Measurements from ENCODE around the gene TAS2R16.
"Not testable (repeated sequence)": the region's sequence is repeated elsewhere in the genome, so short reads cannot be mapped to it uniquely, and the experiment has no call there.

The TAS2R16 gene

DNA sequence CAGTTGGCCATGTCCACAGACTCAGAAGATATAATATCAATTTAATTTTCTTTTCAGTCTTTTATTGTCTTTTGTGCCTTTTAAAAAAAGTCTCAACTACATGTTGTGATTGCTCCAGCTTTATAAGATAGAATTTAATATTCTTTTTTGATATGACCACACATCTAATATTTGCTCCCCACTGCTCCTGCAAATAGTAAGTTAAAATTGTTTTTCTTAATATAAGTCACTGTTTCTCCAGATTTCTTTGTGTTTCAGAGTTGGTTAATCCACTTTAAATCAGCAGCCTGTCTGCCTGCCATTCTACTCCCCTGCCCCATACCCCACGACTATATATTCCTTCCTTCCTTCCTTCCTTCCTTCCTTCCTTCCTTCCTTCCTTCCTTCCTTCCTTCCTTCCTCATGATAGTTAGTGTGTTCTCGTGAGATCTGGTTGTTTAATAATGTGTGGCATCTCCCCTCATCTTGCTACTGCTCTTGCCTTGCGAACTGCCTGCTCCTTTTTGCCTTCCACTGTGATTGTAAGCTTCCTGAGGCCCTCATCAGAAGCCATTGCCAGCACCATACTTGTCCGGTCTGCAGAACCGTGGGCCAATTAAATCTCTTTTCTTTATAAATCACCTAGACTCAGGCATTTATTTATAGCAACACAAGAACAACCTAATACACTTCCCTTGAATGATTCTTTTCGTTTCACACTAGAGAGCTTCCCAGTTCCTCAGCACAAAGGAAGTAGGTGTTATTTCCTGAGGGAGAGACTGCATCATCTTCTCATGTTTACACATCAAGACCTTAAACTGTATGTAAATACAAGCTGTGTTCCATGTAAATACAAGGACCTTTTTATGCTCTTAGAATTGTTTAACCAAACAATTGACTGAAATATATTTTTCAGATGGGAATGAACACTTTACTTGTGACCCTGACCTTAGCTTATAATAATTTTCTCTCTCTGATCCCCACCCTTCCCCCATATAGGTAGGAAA lies 24.5 kb downstream of the TAS2R16 start:
- no peak for DNase-seq

DNA sequence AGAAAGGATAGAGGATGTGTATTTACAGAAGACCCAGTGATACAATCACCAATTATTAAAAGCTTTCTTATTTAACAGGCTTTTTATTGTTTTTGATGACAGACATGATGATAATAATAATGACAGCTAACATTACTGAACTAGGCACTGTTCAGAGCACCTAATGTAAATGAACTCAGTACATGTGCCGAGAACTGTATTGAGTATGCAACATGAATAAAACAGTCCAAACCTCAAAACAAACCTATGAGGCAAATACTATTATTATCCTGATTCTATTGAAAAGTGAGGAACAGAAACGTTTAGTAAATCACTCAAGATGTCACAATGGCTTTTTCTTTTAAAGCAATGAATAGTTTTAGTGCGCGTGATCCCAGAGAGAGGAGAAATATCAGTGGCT lies 27.1 kb downstream of the TAS2R16 start:
- DNase-seq = no peak

DNA sequence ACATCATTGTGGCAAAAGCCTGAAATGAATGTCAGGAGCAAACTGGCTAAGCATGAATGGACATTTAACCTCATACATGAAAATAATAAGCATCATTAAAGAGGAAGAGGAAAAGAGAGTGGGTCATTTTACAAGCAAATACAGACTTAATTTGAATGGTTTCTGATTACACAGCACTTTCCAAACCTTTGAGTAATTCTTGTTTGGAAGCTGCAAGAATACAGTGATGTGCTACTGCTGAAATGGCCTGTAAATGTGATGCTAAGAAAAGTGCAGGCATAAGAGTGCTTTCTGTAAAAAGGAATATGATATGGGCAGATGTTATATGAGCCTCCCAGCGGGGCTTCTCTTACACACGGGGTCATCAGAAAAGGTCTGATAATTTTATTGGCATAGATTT lies 30.2 kb downstream of the TAS2R16 start:
- no peak for DNase-seq

DNA sequence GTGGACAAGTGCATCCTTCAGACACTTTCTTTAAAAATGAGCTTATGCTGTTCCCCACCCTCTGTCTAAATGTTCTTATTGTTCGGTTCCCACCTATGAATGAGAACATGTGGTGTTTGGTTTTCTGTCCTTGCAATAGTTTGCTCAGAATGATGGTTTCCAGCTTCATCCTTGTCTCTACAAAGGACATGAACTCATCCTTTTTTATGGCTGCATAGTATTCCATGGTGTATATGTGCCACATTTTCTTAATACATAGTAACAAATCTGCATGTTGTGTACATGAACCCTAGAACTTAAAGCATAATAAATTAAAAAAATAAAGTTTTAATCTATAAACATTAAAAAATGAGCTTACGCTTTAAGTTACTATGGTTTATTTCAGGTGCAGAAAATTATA lies 41.8 kb downstream of the TAS2R16 start:
- DNase-seq = not testable (repeated sequence)

DNA sequence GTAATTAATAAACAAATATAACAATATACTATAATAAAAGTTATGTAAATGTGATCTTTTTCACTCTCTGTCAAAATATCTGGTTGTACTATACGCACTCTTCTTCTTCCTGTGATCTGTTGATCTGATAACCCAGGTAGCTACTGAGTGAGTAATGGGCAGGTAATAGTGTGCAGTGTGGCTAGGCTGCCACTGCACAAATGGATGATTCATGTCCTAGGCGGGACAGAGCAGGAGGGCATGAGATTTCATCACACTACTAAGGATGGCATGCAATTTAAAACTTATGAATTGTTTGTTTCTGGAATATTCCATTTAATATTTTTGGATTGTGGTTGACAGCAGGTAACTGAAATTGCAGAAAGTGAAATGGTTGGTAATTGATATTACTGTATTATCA lies 44.5 kb downstream of the TAS2R16 start:
- DNase-seq = no peak

DNA sequence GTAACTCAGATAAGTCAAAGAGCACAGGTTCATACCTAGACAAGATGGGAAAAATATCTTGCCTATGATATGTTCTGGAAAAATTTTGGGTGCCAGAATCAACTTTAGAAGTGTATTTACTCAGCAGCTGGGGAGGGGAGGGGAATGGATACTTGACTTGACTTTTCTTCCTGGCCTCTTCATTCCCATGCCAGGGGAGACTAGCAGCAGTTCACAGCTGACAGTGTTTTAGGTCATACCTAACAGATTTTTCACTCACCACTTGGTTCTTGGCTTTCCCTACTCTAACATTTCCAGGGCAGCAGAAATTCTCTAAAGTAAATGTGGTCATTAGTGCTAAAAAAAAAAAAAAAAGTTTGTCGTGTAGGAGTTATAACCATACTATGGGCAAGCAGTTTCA lies 46.3 kb downstream of the TAS2R16 start:
- DNase-seq = no peak

Measured in activated CD4-positive, alpha-beta T cell treated with anti-CD3 and anti-CD28 coated beads for 48 hours (primary cell).